PC-3 (cell line): ENCODE data around the gene TNFRSF11A. TPM values are rescaled to one million over a fixed set of nuclear protein-coding genes. Genes with fewer than 3 reads are reported as not detected.

Experiments
- ATAC-seq: fragments of 200-7000 bp; cut with Tn5 transposase; 2 replicates; pipeline ENCODE4 v1.9.1; 2020; ENCODE audit warnings: mild to moderate bottlenecking, moderate library complexity
- BruUV-seq: library from RNA; stranded (reverse); fragments of 400-500 nt; replicated peaks from 2 replicates; lab custom pipeline; 2021; lab: Mats Ljungman, UMichigan
- CTCF ChIA-PET: fragments of 300-600 bp; sonication (Branson Sonifier 250); formaldehyde crosslinking; loops from one replicate; lab custom pipeline; 2022; ENCODE audit warnings: antibody characterized with exemption; lab: Charles Lee
- POLR2A ChIA-PET: fragments of 300-600 bp; sonication (Branson Sonifier 250); formaldehyde crosslinking; loops from one replicate; lab custom pipeline; 2022; ENCODE audit warnings: antibody characterized with exemption; ENCODE audit not compliant: unreplicated experiment; lab: Charles Lee
- DNase-seq: peaks from one replicate; pipeline ENCODE4 v3.0.0-alpha.2; 2015
- H2AFZ ChIP-seq: fragments of 300-600 bp; sonication (generic); 2 replicates; pipeline ENCODE4 v1.6.0; 2016; ENCODE audit warnings: antibody characterized with exemption, low read length
- H3F3A ChIP-seq: fragments of 300-600 bp; sonication (generic); one replicate; pipeline ENCODE4 v1.6.0; 2017; ENCODE audit warnings: antibody characterized with exemption, low read length, control low read depth, mild to moderate bottlenecking; ENCODE audit not compliant: unreplicated experiment
- H3K27ac ChIP-seq: fragments of 300-600 bp; sonication (generic); 2 replicates; pipeline ENCODE4 v1.5.1; 2016; ENCODE audit warnings: mild to moderate bottlenecking, low read length
- H3K27me3 ChIP-seq: fragments of 300-600 bp; sonication (generic); 2 replicates; pipeline ENCODE4 v1.6.1; 2016; ENCODE audit warnings: low read length, mixed read lengths
- H3K36me3 ChIP-seq: fragments of 300-600 bp; sonication (generic); 2 replicates; pipeline ENCODE4 v1.6.1; 2016; ENCODE audit warnings: low read depth, mixed run types, low read length, mixed read lengths
- H3K4me1 ChIP-seq: fragments of 300-600 bp; sonication (generic); 2 replicates; pipeline ENCODE4 v1.5.1; 2016; ENCODE audit warnings: low read length; ENCODE audit not compliant: insufficient read depth
- H3K4me2 ChIP-seq: fragments of 300-600 bp; sonication (generic); 2 replicates; pipeline ENCODE4 v1.6.0; 2016; ENCODE audit warnings: low read length
- H3K4me3 ChIP-seq: fragments of 300-600 bp; sonication (generic); 2 replicates; pipeline ENCODE4 v1.5.1; 2016; ENCODE audit warnings: mild to moderate bottlenecking, low read length, mixed read lengths
- H3K79me2 ChIP-seq: fragments of 300-600 bp; sonication (generic); 2 replicates; pipeline ENCODE4 v1.6.1; 2017; ENCODE audit warnings: low read length, mixed read lengths
- H3K9ac ChIP-seq: fragments of 300-600 bp; sonication (generic); 2 replicates; pipeline ENCODE4 v1.6.0; 2016; ENCODE audit warnings: mild to moderate bottlenecking, low read length
- H3K9me2 ChIP-seq: fragments of 300-600 bp; sonication (generic); replicated peaks from 2 replicates; pipeline ENCODE4 v1.6.1; 2016; ENCODE audit warnings: mixed run types, low read length, mixed read lengths
- H3K9me3 ChIP-seq: fragments of 300-600 bp; sonication (generic); 2 replicates; pipeline ENCODE4 v1.6.1; 2016; ENCODE audit warnings: low read length, mixed read lengths
- H4K20me1 ChIP-seq: fragments of 300-600 bp; sonication (generic); 2 replicates; pipeline ENCODE4 v1.6.1; 2016; ENCODE audit warnings: low read length, mixed read lengths
- CTCF ChIP-seq: fragments of 300-600 bp; sonication (generic); conservative IDR thresholded peaks from 2 replicates; pipeline ENCODE4 v1.5.1; 2017; ENCODE audit warnings: antibody characterized with exemption, low read depth, mild to moderate bottlenecking, low read length
- EZH2 ChIP-seq: fragments of 300-600 bp; sonication (generic); IDR thresholded peaks from one replicate; pipeline ENCODE4 v1.6.1; 2017; ENCODE audit warnings: antibody characterized with exemption, mild to moderate bottlenecking, low read length; ENCODE audit not compliant: unreplicated experiment
- EZH2phosphoT487 ChIP-seq: fragments of 300-600 bp; sonication (generic); IDR thresholded peaks from 2 replicates; pipeline ENCODE4 v1.6.1; 2018; ENCODE audit warnings: mild to moderate bottlenecking, antibody characterized with exemption, low read length, borderline replicate concordance
- intact Hi-C: fragments of 100-400 bp; cut with micrococcal nuclease; formaldehyde crosslinking; loops from 2 replicates; pipeline ENCODE4 v1.9.0; 2023
- total RNA-seq: library from RNA; depleted of rRNA; stranded (reverse); fragments of >200 nt; gene quantifications from 2 replicates; pipeline ENCODE4 v1.2.3, GENCODE V29; 2014

TNFRSF11A gene
- total RNA-seq, 1 experiment from 2014 or later: 26.5 TPM

GRCh38 chr18:62281684-62282083 lies 43.4 kb upstream of the TNFRSF11A start:
- ATAC-seq (peak; percentile 68), DNase-seq (peak; percentile 90)
- no peaks in the 10 kb centered on the region for H3K9me3 ChIP-seq
- peaks cover 29% of the 10 kb centered on the region for H3K4me1 ChIP-seq
- H3K79me2 ChIP-seq: no peaks in the 10 kb centered on the region
- intact Hi-C loops: loop anchor here (5.0 kb wide), 1 partner anchor 116 kb away; no protein-coding TSS in a partner anchor
- H4K20me1 ChIP-seq: no peaks in the 10 kb centered on the region
- no peak overlapping the region for H2AFZ ChIP-seq
- H3K27ac ChIP-seq: peak overlapping the region; percentile 85
- BruUV-seq: no TSS peak
- no peaks in the 10 kb centered on the region for H3K9me2 ChIP-seq
- peak overlapping the region; percentile 37; the same call in 1 of the 2 replicates for H3K4me3 ChIP-seq
- TF ChIP-seq CTCF: no peak
- TF ChIP-seq EZH2: no peak
- no peak for TF ChIP-seq EZH2phosphoT487
- peaks cover 7% of the 10 kb centered on the region; the same call in 1 of the 2 replicates for H3K36me3 ChIP-seq
- ChIA-PET POLR2A (no interaction called here), CTCF (interaction anchor here (0.8 kb wide), 1 partner anchor 144 kb away, joined by 3 read pairs; no protein-coding TSS in a partner anchor)
- H3F3A ChIP-seq: peaks cover 5% of the 10 kb centered on the region
- peak overlapping the region; percentile 77 for H3K4me2 ChIP-seq
- H3K9ac ChIP-seq: peak overlapping the region; percentile 37
- H3K27me3 ChIP-seq: no peaks in the 10 kb centered on the region

GRCh38 chr18:62282188-62282629 lies 42.9 kb upstream of the TNFRSF11A start:
- no peaks in the 10 kb centered on the region for H3K27me3 ChIP-seq
- intact Hi-C loops: loop anchor here (5.0 kb wide), 1 partner anchor 115 kb away; no protein-coding TSS in a partner anchor
- H2AFZ ChIP-seq: no peak overlapping the region
- H3K79me2 ChIP-seq: no peaks in the 10 kb centered on the region
- H3K9ac ChIP-seq: peak overlapping the region; percentile 37
- peaks cover 29% of the 10 kb centered on the region for H3K4me1 ChIP-seq
- TF ChIP-seq EZH2phosphoT487: no peak
- no peak for TF ChIP-seq CTCF
- no peak for TF ChIP-seq EZH2
- BruUV-seq: no TSS peak
- H3K4me2 ChIP-seq: peak overlapping the region; percentile 77
- no peaks in the 10 kb centered on the region for H3K9me3 ChIP-seq
- peaks cover 5% of the 10 kb centered on the region for H3F3A ChIP-seq
- ChIA-PET POLR2A (no interaction called here), CTCF (no interaction called here)
- H3K4me3 ChIP-seq: peak overlapping the region; percentile 37; the same call in 1 of the 2 replicates
- peaks cover 8% of the 10 kb centered on the region for H3K36me3 ChIP-seq
- H3K27ac ChIP-seq: peak overlapping the region; percentile 85
- no peaks in the 10 kb centered on the region for H4K20me1 ChIP-seq
- DNase-seq: peak; percentile 58
- no peaks in the 10 kb centered on the region for H3K9me2 ChIP-seq
- ATAC-seq: peak; percentile 71

- POLR2A ChIA-PET: no interaction called here
- Histone ChIP-seq H3K79me2 (no peaks in the 10 kb centered on the region), H3K27ac (no peak overlapping the region), H3K27me3 (no peaks in the 10 kb centered on the region), H3K4me2 (no peak overlapping the region), H3K9me2 (no peaks in the 10 kb centered on the region), H3K9ac (no peak overlapping the region), H2AFZ (no peak overlapping the region), H4K20me1 (no peaks in the 10 kb centered on the region), H3K36me3 (peaks cover 8% of the 10 kb centered on the region), H3K4me3 (no peak overlapping the region), H3F3A (peaks cover 5% of the 10 kb centered on the region), H3K9me3 (no peaks in the 10 kb centered on the region), H3K4me1 (peaks cover 53% of the 10 kb centered on the region)
- CTCF ChIA-PET: no interaction called here
- ATAC-seq: no peak
- TF ChIP-seq EZH2phosphoT487: no peak
- no peak for TF ChIP-seq CTCF
- TF ChIP-seq EZH2: no peak
- no peak for DNase-seq
- no TSS peak for BruUV-seq
- intact Hi-C loops: loop anchor here (5.0 kb wide), 1 partner anchor 113 kb away; no protein-coding TSS in a partner anchor
Measured at GRCh38 chr18:62284637-62285036, 40.5 kb upstream of the TNFRSF11A start.
